Measurements from ENCODE around the gene COL23A1.

Gene COL23A1

DNA sequence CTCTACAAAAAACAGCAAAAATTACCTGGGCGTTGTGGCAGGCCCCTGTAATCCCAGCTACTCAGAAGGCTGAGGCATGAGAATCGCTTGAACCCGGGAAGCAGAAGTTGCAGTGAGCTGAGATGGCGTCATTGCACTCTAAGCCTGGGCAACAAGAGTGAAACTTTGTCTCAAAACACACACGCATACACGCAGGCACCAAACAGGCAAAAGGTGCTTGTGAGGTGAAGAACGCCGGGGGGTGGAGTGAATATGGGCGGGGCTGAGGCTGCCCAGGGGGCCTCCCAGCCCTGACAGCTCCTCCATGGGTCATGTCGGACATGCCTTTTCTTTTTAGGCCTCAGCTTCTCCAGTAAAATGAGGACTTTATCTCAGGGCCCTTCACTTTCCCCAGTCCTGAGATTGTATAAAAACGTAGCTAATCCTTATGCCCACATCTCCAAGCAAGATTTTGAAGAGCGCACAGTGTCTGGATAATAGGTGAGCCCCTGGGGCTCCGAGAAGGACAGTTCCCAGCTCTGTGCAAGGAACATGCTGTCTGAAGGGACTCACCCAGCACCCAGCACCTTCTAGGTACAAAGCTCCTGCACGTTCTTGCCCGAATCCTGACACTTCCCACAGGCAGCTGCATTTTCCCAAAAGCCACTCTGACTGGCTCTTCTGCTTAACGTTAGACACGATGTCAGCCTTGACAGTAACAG lies 168.3 kb downstream of the COL23A1 start:
- no peak for DNase-seq (ENCODE audit: low spot score)

DNA sequence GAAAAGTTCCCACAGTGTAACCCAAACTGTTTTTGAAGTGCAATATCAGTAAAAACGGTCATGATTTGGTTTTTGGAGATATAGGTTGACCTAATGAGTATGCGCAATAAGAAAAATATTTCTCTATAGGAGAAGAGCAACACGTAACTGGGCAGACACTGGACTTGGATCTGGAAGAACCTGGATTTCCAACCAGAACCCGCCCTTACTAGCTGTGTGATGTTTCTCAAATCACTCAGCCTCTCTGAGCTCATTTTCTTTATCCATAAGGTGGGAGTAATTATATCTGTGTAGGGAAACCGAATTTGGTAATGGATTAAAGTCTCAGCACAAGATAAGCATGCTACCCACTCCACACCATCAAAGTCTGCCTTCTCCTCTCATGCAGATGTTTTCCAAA lies 169.1 kb downstream of the COL23A1 start:
- no peak for DNase-seq (ENCODE audit: low spot score)

DNA sequence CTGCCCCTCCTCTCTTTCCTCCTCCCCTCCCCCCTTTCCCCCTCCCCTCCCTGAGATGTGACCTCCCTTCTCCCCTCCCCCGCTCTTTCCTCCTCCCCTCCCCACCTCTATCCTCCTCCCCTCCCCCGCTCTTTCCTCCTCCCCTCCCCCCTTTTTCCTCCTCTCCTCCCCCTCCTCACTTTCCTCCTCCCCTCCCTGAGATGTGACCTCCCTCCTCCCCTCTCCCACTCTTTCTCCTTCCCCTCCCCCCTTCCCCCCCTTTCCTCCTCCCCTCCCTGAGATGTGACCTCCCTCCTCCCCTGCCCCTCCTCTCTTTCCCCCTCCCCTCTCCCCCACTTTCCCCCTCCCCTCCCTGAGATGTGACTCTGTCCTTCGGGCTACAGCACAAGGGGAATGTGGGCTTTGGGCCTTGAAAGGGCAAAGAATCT lies 169.8 kb downstream of the COL23A1 start:
- DNase-seq (ENCODE audit: low spot score): no peak

DNA sequence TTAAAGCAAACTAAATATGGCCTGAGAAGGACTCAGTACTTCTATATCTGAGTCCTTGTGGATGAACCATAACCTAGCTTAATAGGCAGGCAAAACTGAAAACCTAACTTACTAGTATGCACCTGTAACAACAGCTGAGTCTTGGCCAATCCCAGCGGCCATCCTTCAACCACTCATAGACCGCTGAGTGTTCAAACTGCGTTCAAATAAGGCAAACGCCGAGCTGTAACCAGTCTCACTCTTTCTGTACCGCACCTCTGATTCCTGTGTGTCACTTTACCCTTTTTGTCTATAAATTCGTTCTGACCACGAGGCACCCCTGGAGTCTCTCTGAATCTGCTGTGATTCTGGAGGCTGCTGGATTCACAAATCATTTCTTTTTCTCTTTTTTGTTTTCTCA lies 170.5 kb downstream of the COL23A1 start:
- no peak for DNase-seq (ENCODE audit: low spot score)

DNA sequence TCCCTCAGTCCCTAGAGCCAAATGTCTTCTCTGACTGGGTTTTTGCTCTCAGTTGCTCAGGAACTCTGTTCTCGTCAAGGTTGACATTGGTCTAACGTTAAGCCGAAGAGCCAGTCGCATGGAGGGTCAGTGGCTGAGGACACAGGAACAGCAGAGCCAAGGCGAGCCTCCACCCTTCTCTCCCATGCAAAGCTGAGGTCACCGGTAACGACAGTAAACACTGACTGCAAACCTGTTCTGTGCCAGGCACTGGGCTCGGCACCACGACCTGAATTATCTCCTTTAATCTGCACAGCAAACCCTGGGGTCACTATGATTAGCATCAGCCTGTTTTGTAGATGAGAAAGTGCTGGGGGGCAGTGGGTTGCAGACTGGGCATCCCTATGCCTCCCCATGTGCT lies 171.0 kb downstream of the COL23A1 start:
- DNase-seq (ENCODE audit: low spot score): no peak

DNA sequence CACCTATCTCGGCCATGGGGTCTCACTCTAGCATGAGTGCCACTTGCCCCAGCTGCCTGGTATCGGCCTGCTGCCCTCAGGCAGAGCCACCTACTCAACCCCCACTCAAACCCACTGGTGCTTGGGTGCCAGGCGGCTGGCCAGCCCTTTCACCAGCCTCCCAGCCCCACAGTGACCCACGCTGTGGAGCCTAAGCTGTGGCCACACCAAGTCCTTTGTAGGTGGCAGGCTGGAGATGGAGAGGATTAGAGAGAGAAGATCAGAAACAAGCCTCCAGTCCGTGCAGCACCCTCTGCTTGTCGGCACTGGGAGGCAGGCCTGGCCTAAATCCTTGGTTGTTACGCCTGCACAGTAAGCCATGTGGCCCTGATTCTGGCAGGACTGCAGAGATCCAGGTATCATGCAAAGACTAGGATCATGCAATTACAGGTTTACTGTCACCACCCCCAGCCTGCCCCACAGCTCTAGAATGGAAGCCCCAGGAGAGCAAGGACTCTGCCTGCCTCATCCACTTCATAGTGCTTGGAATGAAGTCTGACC lies 171.7 kb downstream of the COL23A1 start:
- no peak for DNase-seq (ENCODE audit: low spot score)

DNA sequence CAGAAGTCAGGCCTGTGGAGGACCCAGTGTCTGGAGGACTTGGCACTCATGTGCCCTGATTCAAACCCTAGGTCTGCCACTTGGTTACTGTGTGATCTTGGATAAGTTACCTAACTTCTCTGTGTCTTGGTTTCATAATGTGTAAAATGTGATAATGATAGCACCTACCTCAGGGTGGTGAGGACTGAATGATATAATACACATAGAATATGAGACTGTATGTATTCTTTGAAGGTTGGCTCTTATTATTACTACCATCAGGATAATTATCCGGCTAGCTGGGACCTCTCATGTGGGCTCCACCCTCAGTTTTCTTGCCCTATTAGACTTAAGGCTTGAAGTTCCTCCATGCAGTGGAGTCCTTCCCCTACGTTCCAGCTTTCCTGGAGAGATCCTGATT lies 172.2 kb downstream of the COL23A1 start:
- DNase-seq (ENCODE audit: low spot score): no peak

DNA sequence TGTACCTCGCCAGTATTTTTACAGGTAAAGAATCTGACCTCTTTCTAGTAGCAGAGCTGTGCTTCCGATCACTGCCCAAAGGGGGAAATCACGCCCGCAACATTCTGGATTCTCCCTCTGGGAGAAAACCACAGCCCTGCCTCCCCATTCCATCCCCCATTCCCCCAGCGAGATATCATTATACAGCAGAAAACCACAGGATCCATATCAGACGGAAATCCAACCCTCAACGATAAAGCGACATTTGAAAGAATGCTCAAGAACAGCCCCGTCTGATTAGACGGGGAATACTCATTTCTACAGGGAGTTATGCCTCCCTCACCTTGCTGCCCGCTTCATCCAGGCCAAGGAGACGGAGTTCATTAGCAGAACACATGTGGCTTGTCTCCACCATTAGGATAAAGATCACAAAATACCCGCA lies 172.8 kb downstream of the COL23A1 start:
- DNase-seq (ENCODE audit: low spot score): no peak

DNA sequence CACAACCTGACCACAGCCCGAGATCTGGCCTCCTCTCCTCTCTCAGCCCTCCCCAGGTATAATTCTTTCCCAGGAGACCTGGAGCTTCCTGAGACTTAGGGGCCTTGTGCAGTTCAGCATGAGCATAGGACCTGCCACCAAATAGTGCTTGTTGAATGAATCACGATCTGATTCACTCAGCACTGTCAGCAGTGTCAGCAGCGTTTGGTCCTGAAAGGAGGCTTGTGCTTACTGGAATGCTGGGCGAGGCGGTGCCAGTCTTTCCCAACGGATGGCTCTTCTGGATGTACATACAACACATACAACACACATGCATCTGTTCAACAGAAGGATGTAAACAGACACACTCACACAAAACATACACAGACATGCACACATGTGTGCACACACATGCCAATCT lies 173.3 kb downstream of the COL23A1 start:
- DNase-seq (ENCODE audit: low spot score): peak; percentile 55

DNA sequence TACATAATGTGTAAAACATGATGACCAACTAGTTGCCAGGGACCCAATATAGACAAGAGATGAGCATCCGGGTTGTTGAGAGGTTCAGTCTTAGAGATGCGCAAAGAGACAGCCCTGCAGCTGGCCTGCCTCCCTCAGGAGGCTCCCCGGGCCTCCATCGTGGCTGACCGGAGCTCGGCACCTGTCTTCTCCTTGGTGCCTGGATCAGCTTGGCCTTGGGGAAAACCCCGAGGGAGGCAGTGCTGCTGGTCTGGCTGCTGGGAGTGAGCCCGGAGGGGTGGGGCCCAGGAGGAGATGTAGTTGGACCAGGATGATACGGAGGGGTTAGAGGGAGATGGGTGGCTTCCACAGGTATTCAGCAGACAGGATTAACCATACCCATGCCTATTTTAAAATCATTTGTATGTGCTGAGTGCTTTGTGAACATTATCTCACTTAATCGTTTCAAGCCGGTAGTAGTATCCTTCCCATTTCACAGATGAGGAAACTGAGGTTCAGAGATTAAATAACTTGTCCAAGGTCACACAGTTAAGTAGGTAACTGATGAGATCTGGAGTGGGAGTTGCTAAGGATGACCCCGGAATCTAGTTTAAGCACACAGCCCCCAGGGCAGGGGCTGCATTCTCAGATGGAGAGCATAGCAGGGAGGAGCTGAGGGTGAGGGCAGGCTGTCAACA lies 173.8 kb downstream of the COL23A1 start:
- no peak for DNase-seq (ENCODE audit: low spot score)

DNA sequence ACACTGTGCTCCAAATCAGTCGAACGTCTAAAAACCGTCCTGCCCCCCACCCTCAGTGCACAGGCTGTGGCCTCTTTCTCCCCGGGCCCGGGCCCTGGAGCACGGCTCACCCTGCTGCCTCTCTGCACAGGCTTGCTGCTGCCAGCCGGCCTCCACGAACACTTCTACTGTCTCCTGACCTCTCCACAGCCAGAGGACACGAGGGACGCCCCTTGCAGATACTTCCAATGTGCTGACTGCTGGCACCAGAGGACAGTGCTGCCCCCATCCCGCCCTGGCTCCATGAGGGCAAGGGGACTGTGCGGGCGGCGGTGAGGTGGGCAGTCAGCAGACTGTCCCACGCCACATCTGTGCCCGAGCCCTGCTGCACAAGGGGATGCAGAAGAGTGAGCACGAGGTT lies 174.8 kb downstream of the COL23A1 start:
- no peak for DNase-seq (ENCODE audit: low spot score)

DNA sequence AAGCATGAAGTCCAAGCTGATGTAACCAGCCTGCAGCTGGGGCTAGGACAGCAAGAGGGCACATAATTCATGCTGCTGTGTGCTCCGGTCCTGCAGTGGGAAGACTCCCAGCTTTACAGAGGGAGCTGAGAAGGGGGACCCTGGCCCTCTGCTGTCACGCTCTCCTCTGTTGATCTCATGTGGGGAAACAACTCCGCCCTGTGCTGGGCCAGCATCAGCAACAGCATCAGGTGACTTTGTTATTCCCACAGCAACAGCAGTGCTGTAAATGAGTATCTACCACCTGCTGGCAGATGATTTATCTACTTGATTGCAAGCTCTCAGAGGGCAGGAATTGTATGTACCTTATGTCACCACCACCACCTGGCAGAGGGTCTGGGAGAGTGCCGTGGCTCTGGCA lies 176.2 kb downstream of the COL23A1 start:
- DNase-seq (ENCODE audit: low spot score): no peak

DNA sequence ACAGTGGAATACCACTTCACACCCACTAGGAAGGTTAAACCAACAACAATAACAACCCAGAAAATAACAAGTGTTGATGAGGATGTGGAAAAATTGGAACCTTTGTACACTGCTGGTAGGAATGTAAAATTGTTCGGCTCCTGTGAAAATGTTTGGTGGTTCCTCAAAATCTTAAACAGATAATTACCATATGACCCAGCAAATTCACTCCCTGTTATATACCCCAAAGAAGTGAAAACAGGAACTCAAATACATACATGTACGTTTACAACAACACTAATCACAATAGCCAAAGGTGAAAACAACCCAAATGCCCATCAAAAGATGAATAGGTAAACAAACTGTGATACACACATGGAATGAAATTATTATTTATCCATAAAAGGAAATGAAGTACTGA lies 179.1 kb downstream of the COL23A1 start:
- no peak for DNase-seq (ENCODE audit: low spot score)

DNA sequence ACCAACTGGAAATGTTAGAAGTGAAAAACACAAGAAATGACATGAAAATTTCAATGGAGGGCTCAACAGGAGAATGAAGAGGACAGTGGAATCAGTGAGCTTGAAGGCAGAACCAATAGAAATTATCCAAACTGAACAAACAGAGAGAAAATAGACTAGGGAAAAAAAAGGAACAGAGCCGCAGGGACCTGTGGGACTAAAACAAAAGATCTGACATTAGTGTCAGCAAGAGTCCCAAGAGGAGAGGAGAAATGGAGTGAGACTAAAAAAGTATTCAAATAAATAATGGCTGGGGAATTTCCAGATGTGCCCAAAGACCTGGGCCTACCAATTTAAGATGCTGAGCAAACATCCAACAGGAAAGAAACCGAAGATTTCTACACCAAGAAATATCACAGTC lies 182.5 kb downstream of the COL23A1 start:
- DNase-seq (ENCODE audit: low spot score): no peak

DNA sequence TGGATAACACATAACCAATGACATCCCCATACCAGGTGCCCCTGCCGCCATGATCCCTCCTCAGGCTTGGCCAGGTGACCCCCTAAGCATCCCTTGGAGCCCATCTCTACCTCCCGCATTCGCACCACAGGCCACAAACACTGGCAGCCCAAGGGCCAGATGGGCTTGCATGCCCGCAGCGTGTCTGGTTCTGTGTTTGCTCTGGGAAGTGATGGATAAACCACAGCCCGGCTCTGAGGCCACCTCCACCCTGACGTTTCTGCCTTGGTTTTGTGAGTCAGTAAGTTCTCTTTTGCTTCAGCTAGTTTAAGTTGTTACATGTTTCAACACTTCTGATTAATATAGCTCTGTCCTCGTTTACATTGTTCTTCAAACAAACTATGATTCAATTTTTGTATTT lies 185.2 kb downstream of the COL23A1 start:
- no peak for DNase-seq (ENCODE audit: low spot score)

DNA sequence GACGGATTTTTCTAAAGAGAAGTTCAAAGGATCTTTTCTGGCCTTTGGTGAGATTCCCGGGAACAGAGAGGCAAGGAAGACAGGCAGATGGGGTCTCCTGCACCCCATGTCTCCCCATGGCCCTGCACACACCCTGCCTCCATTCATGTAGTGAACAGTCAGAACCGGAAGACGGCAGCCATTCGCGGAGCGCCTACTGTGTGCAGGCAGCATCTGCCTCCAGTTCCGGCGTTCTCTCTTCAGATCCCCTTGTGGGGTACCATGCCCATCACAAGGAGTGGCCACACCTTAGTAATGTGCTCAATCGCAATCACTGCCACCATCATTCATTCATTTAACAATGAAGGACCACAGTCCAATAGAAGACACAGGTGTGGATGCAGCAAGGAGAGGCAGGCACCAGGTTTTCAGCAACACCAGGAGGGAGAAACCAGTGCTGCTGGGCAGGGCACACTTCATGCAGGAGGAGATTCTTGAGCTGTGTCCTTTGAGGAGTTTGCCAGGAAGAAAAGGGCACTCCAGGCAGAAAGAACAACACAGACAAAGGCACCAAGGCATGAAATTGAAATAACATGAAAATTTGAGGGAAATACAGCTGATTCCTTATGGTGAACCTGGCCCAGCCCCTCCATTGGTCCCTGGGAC lies 186.1 kb downstream of the COL23A1 start:
- no peak for DNase-seq (ENCODE audit: low spot score)

DNA sequence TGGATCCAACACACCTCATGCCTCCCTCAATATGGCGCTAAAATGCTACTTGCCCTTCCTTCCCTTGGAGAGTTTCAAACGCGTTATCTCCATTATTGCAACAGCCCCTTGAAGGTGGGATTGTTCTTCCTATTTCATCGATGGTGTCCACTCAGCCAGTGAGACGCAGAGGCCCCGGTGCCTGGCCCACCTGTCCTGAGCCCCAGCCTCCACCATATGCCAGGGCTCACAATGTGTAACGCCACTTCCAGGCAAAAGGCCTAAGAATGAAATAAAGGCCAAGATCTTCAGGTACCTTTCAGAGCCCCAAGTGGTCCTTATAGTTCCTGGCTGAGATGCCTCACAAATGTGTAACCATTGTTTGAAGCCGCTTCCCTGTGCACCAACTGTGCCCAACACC lies 186.8 kb downstream of the COL23A1 start:
- DNase-seq (ENCODE audit: low spot score): no peak

DNA sequence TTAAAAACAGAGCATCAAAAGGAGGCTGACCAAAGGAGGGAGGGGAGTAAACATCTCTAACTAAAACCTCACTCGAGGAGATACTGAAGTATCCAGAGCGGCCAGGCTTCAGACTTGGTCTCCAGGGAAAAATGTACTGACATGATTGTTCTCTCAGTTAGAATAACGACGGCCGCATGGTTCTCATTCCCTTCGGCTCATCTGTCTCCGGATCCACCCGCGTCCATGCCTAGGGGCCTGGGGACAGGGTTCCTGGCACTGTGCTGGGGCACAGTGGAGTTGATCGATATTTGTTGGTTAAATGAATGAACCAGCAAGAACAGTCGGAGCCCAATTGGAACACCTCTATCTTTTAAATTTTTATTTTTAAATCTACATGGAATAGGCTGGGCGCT lies 190.5 kb downstream of the COL23A1 start:
- DNase-seq (ENCODE audit: low spot score): no peak

DNA sequence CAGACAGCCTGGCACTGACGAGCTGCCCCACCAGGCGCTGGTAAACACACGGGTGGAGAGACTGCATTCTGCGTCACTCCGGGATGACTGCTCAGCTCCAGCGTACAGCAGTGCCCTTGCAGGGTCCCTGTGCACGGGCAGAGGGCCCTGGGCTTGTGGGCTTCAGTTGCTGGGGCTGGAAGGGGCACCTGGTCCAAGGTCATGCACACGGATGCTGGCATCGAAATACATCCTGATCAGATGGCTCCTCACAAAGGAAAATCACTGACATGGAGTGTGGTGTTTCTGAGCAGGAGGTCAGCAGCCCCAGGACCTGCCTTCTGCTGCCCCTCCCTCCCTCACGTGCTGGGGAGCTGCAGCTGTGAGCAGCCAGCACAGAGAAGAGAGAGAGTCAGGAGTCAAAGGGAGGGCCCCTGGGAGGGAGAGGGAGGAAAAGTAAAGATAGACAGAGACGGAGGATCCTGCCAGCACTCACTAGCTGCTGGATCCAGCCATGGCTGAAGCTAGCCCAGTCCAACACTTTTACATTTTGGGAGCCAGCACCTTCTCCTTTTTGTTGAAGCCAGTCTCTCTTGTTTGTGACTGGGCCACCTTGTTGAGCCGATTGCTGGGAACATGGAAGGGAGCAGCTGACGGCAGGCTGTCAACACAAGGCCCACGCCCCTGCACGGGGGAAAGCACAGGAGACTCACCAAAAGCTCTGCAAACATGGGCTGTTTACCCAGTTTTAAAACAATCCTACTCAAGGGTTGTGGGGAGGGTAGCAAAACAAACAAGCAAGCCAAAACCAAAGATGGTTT lies 191.1 kb downstream of the COL23A1 start:
- DNase-seq (ENCODE audit: low spot score): no peak

DNA sequence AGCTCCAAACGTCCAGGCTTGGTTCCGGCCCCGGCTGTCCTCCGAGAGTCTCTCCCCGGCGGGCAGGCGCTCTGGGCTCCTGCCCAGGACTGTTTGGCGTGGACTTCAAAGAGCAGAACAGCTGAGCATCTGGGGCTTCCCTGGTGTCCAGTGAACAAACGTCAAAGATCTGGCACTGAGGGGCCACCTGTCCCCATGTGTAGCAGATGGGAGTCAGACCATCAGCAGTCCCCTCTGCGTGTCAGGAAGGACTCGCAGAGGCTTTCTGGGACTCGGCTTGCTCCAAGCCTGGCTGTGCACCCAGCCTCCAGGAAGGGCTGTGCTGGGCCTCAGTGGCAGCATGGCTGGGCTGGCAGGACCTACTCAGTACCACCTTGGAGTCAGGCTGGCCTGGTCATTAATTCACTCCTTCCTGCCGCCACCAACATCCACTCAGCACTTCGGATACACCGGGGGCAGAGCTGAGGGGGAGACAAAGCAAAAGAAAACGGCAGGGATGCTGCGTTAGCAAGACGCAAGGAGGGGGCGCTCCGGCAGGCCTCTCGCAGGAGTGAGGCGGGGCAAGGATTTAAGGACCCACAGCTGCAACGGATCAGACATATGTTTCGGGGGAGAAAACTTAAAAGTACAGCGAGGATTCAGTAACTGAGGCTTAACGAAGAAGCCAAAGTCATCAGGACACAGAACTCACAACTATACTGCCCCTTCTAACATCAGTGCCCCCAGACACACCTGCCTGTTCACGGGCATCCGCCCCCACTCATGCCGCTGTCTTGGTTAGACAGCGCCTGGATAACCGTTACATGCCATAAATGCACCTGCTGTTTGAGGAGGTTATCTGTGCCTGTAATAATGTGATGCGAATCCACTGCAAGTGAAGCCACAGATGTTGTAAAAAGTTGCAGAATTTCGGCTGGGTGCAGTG lies 193.1 kb downstream of the COL23A1 start:
- no peak for DNase-seq (ENCODE audit: low spot score)

DNA sequence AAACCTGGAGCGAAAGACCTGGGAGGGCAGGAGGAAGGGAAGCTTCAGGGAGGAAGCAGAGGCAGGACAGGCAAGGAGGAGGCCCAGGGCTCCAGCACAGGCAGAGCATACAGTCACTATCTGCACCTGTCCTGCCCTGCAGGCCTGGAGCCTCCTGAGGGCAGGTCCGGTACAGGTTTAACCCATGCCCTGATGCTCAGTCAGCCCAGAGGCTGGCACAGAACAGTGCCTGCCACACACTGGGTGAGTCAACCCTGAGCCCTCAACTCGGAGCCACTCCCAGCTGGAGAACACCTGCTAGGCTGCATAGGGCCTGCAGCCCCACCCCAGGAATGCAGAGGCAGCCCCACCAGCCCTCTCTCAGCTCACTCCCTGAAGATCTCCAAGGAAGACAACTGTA lies 196.1 kb downstream of the COL23A1 start:
- DNase-seq (ENCODE audit: low spot score): no peak
